GM12865 (cell line): ENCODE data around the gene RTKN2.

Experiments used
- DNase-seq: peaks from one replicate; pipeline ENCODE4 v3.0.0; 2010; ENCODE audit warnings: low read depth
- H3K4me3 ChIP-seq: 2 replicates; pipeline ENCODE4 v1.5.1; 2011; ENCODE audit warnings: mild to moderate bottlenecking, low read depth, low read length, control low read depth
- CTCF ChIP-seq: IDR thresholded peaks from 2 replicates; pipeline ENCODE4 v1.5.1; 2011; ENCODE audit warnings: low read length, control low read depth, low read depth, inconsistent platforms; ENCODE audit not compliant: insufficient read depth; ENCODE audit errors: missing control alignments

Gene RTKN2

GRCh38 chr10:62166331-62167131 is 102.1 kb downstream of the RTKN2 start:
- no peak overlapping the region for H3K4me3 ChIP-seq
- no peak for TF ChIP-seq CTCF
- peak; percentile 65 for DNase-seq

DNA sequence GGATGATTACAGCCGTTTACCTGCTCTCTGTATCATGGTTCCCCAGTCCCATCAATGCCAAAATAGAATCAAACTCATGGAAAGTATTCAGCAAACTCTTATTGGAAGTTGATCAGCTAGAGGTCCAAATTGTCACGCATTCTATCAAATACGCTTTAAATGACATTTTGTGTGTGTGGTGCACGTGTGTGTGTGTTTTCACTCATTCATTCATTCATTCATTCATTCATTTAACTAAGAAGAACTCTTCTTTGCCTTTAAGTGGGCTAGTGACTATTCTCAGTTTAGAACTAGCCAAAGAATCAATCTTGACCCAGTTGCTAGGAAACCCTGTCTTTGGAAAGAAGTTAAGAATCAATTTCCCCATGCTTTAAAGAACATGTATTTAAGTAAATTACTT is 102.8 kb downstream of the RTKN2 start:
- DNase-seq = no peak
- no peak for TF ChIP-seq CTCF
- H3K4me3 ChIP-seq = no peak overlapping the region

DNA sequence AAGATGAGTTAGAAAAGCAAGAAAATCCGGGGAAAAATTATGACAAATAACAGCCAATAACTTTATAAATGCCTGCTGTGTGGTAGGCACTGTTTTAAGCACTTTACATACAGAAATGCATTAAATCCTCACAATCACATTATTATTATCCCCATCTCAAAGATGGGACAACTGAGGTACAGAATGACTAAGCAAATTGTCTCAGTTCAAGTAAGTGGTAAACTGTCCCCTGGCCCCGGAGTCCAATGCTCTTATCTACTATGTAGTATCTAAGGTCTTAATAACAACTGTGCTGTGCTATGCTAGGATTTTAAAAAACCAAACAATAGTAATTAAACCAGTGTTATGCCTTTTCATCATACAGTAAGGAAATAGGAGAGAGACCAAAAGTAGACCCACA is 105.6 kb downstream of the RTKN2 start:
- H3K4me3 ChIP-seq = no peak overlapping the region
- DNase-seq = no peak
- TF ChIP-seq CTCF = no peak

GRCh38 chr10:62162261-62162981 is 106.2 kb downstream of the RTKN2 start:
- no peak overlapping the region for H3K4me3 ChIP-seq
- DNase-seq = no peak
- TF ChIP-seq CTCF = no peak

DNA sequence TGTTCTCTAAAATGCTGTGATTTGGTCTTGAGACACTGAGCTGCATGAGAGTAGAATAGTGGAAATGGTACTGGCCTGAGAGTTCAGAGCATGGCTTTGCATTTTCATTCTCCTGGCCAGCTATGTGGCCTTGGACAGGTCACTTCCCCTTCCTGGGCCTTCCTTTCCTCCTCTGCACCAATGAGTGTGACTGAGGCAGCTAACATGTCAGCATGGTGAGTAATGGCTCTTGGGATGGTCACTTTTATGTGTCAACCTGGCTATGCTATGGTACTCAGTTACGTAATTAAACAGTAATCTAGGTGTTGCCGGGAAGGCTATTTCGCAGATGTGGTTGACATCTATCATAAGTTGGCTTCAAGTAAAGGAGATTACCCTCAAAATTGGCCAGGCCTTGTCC is 109.3 kb downstream of the RTKN2 start:
- no peak for TF ChIP-seq CTCF
- no peak overlapping the region for H3K4me3 ChIP-seq
- no peak for DNase-seq

GRCh38 chr10:62157601-62158000 is 111.0 kb downstream of the RTKN2 start:
- no peak for TF ChIP-seq CTCF
- H3K4me3 ChIP-seq = no peak overlapping the region
- DNase-seq = no peak

GRCh38 chr10:62155054-62155680 is 113.5 kb downstream of the RTKN2 start:
- no peak for DNase-seq
- no peak for TF ChIP-seq CTCF
- H3K4me3 ChIP-seq = no peak overlapping the region
